Measurements from ENCODE around the gene PSMD1.
"Not testable (repeated sequence)": the region's sequence is repeated elsewhere in the genome, so short reads cannot be mapped to it uniquely, and the experiment has no call there.

The PSMD1 gene

GRCh38 chr2:231161252-231161839 is 104.7 kb downstream of the PSMD1 start:
- no peak for DNase-seq

GRCh38 chr2:231161877-231162329 is 105.2 kb downstream of the PSMD1 start:
- DNase-seq: no peak

- DNase-seq: no peak
Measured at GRCh38 chr2:231163011-231163410, 106.3 kb downstream of the PSMD1 start.

GRCh38 chr2:231163414-231164095 is 106.9 kb downstream of the PSMD1 start:
- no peak for DNase-seq

GRCh38 chr2:231167745-231168459 is 111.2 kb downstream of the PSMD1 start:
- DNase-seq: no peak

- DNase-seq: no peak
Measured at GRCh38 chr2:231168460-231169139, 111.9 kb downstream of the PSMD1 start.

- DNase-seq: no peak
Measured at GRCh38 chr2:231169488-231169887, 112.8 kb downstream of the PSMD1 start.

- no peak for DNase-seq
Measured at GRCh38 chr2:231170055-231170454, 113.4 kb downstream of the PSMD1 start.

GRCh38 chr2:231172025-231172424 is 115.4 kb downstream of the PSMD1 start:
- no peak for DNase-seq

- no peak for DNase-seq
Measured at GRCh38 chr2:231174211-231174651, 117.6 kb downstream of the PSMD1 start.

GRCh38 chr2:231176066-231176465 is 119.4 kb downstream of the PSMD1 start:
- DNase-seq: no peak

GRCh38 chr2:231177156-231178025 is 120.7 kb downstream of the PSMD1 start:
- no peak for DNase-seq

GRCh38 chr2:231178805-231179204 is 122.1 kb downstream of the PSMD1 start:
- not testable (repeated sequence) for DNase-seq

GRCh38 chr2:231181860-231182512 is 125.3 kb downstream of the PSMD1 start:
- no peak for DNase-seq

- DNase-seq: no peak
Measured at GRCh38 chr2:231182513-231182899, 125.8 kb downstream of the PSMD1 start.

GRCh38 chr2:231183851-231184250 is 127.2 kb downstream of the PSMD1 start:
- no peak for DNase-seq

GRCh38 chr2:231184319-231184718 is 127.7 kb downstream of the PSMD1 start:
- no peak for DNase-seq

- DNase-seq: no peak
Measured at GRCh38 chr2:231185050-231185725, 128.5 kb downstream of the PSMD1 start.

GRCh38 chr2:231185886-231186285 is 129.2 kb downstream of the PSMD1 start:
- no peak for DNase-seq

GRCh38 chr2:231186325-231186724 is 129.7 kb downstream of the PSMD1 start:
- DNase-seq: no peak

Measured in T-helper 9 cell (primary cell).